GM12878 (cell line): ENCODE measurements around the gene SLC45A2. TPM values are rescaled to one million over a fixed set of nuclear protein-coding genes. Genes with fewer than 3 reads are reported as not detected.

ENCODE experiments used
- ATAC-seq: fragments of 200-7000 bp; cut with Tn5 transposase; 3 replicates; pipeline ENCODE4 v1.9.1; 2020; ENCODE audit warnings: mild to moderate bottlenecking, moderate library complexity
- BruUV-seq: library from RNA; stranded (reverse); fragments of 400-500 nt; replicated peaks from 2 replicates; lab custom pipeline; 2021; lab: Mats Ljungman, UMichigan
- CTCF ChIA-PET: fragments of 300-600 bp; sonication (Branson Sonifier 250); formaldehyde crosslinking; extraction: SDS; loops from one replicate; lab custom pipeline; 2021; ENCODE audit warnings: inconsistent platforms; lab: Yijun Ruan, JAX
- POLR2A ChIA-PET: fragments of 350-600 bp; formaldehyde crosslinking; extraction: SDS; loops from one replicate; lab custom pipeline; 2021; ENCODE audit warnings: inconsistent platforms; lab: Charles Lee
- RAD21 ChIA-PET: fragments of 300-600 bp; sonication (Branson Sonifier 250); formaldehyde crosslinking; loops from one replicate; lab custom pipeline; 2023; ENCODE audit warnings: antibody characterized with exemption; ENCODE audit not compliant: unreplicated experiment; lab: Charles Lee
- SMC1A ChIA-PET: fragments of 300-600 bp; sonication (Branson Sonifier 250); formaldehyde crosslinking; loops from one replicate; lab custom pipeline; 2023; ENCODE audit not compliant: unreplicated experiment, uncharacterized antibody; lab: Charles Lee
- DNase-seq: peaks from one replicate; pipeline ENCODE4 v3.0.0-alpha.2; 2011; ENCODE audit warnings: low read depth, low spot score
- FAIRE-seq: peaks from 3 replicates; lab custom pipeline; 2011; peaks lifted over from hg19 to GRCh38; lab: Jason Lieb, UNC
- H2AFZ ChIP-seq: 2 replicates; pipeline ENCODE4 v1.6.0; 2011; ENCODE audit warnings: low read depth, low read length, control low read depth; ENCODE audit not compliant: control insufficient read depth
- H3K27ac ChIP-seq: 2 replicates; pipeline ENCODE4 v1.5.1; 2011; ENCODE audit warnings: control low read depth; ENCODE audit not compliant: control insufficient read depth, insufficient read depth
- H3K27me3 ChIP-seq, 2 experiments: replicated peaks in 1 of 2; 2 replicates each; pipeline versions ENCODE4 v1.6.0 to v1.6.1; 2011; ENCODE audit warnings: low read length in 1 of 2; ENCODE audit not compliant: control insufficient read depth in 2 of 2, insufficient read depth in 2 of 2
- H3K36me3 ChIP-seq, 2 experiments: 2 replicates each; pipeline ENCODE4 v1.5.1; 2011; ENCODE audit warnings: low read length in 1 of 2; ENCODE audit not compliant: control insufficient read depth in 2 of 2, insufficient read depth in 2 of 2
- H3K4me1 ChIP-seq: 2 replicates; pipeline ENCODE4 v1.6.1; 2011; ENCODE audit warnings: mild to moderate bottlenecking, low read length, moderate library complexity, mixed read lengths; ENCODE audit not compliant: control insufficient read depth, insufficient read depth
- H3K4me2 ChIP-seq: 2 replicates; pipeline ENCODE4 v1.6.0; 2011; ENCODE audit warnings: control low read depth; ENCODE audit not compliant: control insufficient read depth, insufficient read depth
- H3K4me3 ChIP-seq: fragments of 200-600 bp; sonication (generic); 2 replicates; pipeline ENCODE4 v1.5.1; 2016
- H3K79me2 ChIP-seq: 2 replicates; pipeline ENCODE4 v1.6.0; 2011; ENCODE audit warnings: low read length; ENCODE audit not compliant: control insufficient read depth, insufficient read depth
- H3K9ac ChIP-seq: 2 replicates; pipeline ENCODE4 v1.8.0; 2011; ENCODE audit warnings: low read length, control low read depth, mixed read lengths; ENCODE audit not compliant: control insufficient read depth, insufficient read depth
- H3K9me3 ChIP-seq: replicated peaks from 3 replicates; pipeline ENCODE4 v1.5.1; 2011; ENCODE audit warnings: mild to moderate bottlenecking, low read length; ENCODE audit not compliant: control insufficient read depth, insufficient read depth
- H4K20me1 ChIP-seq: 2 replicates; pipeline ENCODE4 v1.6.0; 2011; ENCODE audit not compliant: control insufficient read depth, insufficient read depth
- NFYA ChIP-seq: IDR thresholded peaks from 2 replicates; pipeline ENCODE4 v1.6.1; 2011; ENCODE audit warnings: low read depth, mild to moderate bottlenecking, low read length, improper control_type of control experiment, borderline replicate concordance
- NR2C2 ChIP-seq: IDR thresholded peaks from 2 replicates; pipeline ENCODE4 v1.6.1; 2011; ENCODE audit warnings: borderline replicate concordance, low read depth; ENCODE audit not compliant: control insufficient read depth, insufficient read length
- POU2F2 ChIP-seq: IDR thresholded peaks from 3 replicates; pipeline ENCODE4 v1.6.1; 2011; ENCODE audit warnings: low read depth, mild to moderate bottlenecking, low read length, borderline replicate concordance
- RAD21 ChIP-seq: IDR thresholded peaks from 2 replicates; pipeline ENCODE4 v1.6.1; 2011; ENCODE audit warnings: mild to moderate bottlenecking, low read depth, low read length, moderate library complexity; ENCODE audit not compliant: insufficient read depth
- YY1 ChIP-seq: IDR thresholded peaks from 2 replicates; pipeline ENCODE4 v1.6.1; 2011; ENCODE audit warnings: low read depth, mild to moderate bottlenecking, low read length
- WGBS: methylation state at CpG from one replicate; pipeline ENCODE4 v1.1.6; 2016; ENCODE audit warnings: low lambda C conversion rate; ENCODE audit not compliant: insufficient replicate concordance, insufficient coverage; ENCODE audit errors: missing lambda C conversion rate; 5-methylcytosine and 5-hydroxymethylcytosine counted together
- in situ Hi-C: fragments of 300-500 bp; cut with MboI; formaldehyde crosslinking; loops from 9 replicates; pipeline ENCODE4 v1.14.3; 2018; ENCODE audit warnings: mixed read lengths
- intact Hi-C: fragments of 100-400 bp; cut with micrococcal nuclease; formaldehyde crosslinking; loops from one replicate; pipeline ENCODE4 v1.14.2; 2022; ENCODE audit not compliant: unreplicated experiment
- polyA plus RNA-seq, 11 experiments: library from polyadenylated mRNA; depleted of rRNA in 4 of 11; unstranded in 6 of 11; stranded (reverse) in 5 of 11; fragments of >200 nt; fragmentation: Nextera tagmentation in 4 of 11; fragmentation: Illumina TruSeq in 1 of 11; extraction: Ambion mirVana in 4 of 11; extraction: Trizol in 1 of 11; gene quantifications; 1 replicate in 1 of 11; 2 replicates in 10 of 11; pipeline versions ENCODE4 v1.2.1 to v1.2.3, GENCODE V29; 2011 to 2016; ENCODE audit warnings: inconsistent platforms in 2 of 11, missing spikeins in 2 of 11, low read depth in 1 of 11
- total RNA-seq, 4 experiments: library from RNA; depleted of rRNA in 3 of 4; stranded (reverse); fragments of >200 nt in 3 of 4; fragmentation: Illumina TruSeq in 1 of 4; extraction: Trizol in 1 of 4; gene quantifications; 2 replicates each; pipeline versions ENCODE4 v1.2.1 to v1.2.3, GENCODE V29; 2013 to 2021
- TF ChIP-seq, protein P1 (sequence below): fragments of 450-650 bp; IDR thresholded peaks from 2 replicates; pipeline ENCODE4 v1.6.1; 2017; ENCODE audit warnings: mild to moderate bottlenecking, moderate library complexity
- TF ChIP-seq, protein P2 (sequence below): fragments of 450-650 bp; formaldehyde crosslinking; IDR thresholded peaks from 2 replicates; pipeline ENCODE4 v1.5.0; 2022; ENCODE audit warnings: mild to moderate bottlenecking, missing genetic modification characterization
- TF ChIP-seq, protein P3 (sequence below): fragments of 150-350 bp; IDR thresholded peaks from 2 replicates; pipeline ENCODE4 v1.6.1; 2016; ENCODE audit warnings: low read depth, low read length
- TF ChIP-seq, protein P4 (sequence below): fragments of 450-650 bp; IDR thresholded peaks from 2 replicates; pipeline ENCODE4 v1.6.1; 2016; ENCODE audit warnings: mild to moderate bottlenecking

SLC45A2 gene
- total and polyA plus RNA-seq, 10 of the 15 experiments (the other 5 are each of a cell fraction or from before 2014, with no cell fraction given), result 0.06 to 0.07 TPM; not detected in 8

DNA sequence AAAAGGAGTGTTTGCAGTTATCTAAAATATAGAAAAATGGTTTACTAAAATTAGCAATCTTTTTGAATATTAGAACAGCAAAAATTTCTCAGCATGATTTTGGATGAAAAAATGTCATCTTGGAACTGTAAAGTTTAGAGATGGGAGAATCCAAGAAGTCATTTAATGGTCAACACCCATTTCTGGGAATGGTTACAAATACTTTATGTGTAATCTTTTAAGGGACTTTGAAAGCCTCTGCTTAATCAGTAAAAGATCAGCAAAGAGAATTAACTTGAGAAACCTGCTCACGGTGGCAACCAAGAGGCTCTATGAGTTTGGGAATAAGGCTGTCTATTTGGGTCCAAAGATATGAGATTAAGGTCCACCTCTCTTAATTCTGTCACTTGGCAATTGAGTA is 45.6 kb upstream of the SLC45A2 start (continued):
- TF ChIP-seq, protein P1, sequence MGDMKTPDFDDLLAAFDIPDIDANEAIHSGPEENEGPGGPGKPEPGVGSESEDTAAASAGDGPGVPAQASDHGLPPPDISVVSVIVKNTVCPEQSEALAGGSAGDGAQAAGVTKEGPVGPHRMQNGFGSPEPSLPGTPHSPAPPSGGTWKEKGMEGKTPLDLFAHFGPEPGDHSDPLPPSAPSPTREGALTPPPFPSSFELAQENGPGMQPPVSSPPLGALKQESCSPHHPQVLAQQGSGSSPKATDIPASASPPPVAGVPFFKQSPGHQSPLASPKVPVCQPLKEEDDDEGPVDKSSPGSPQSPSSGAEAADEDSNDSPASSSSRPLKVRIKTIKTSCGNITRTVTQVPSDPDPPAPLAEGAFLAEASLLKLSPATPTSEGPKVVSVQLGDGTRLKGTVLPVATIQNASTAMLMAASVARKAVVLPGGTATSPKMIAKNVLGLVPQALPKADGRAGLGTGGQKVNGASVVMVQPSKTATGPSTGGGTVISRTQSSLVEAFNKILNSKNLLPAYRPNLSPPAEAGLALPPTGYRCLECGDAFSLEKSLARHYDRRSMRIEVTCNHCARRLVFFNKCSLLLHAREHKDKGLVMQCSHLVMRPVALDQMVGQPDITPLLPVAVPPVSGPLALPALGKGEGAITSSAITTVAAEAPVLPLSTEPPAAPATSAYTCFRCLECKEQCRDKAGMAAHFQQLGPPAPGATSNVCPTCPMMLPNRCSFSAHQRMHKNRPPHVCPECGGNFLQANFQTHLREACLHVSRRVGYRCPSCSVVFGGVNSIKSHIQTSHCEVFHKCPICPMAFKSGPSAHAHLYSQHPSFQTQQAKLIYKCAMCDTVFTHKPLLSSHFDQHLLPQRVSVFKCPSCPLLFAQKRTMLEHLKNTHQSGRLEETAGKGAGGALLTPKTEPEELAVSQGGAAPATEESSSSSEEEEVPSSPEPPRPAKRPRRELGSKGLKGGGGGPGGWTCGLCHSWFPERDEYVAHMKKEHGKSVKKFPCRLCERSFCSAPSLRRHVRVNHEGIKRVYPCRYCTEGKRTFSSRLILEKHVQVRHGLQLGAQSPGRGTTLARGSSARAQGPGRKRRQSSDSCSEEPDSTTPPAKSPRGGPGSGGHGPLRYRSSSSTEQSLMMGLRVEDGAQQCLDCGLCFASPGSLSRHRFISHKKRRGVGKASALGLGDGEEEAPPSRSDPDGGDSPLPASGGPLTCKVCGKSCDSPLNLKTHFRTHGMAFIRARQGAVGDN, result no peak
- no peak for TF ChIP-seq NFYA
- TF ChIP-seq RAD21, result no peak

DNA sequence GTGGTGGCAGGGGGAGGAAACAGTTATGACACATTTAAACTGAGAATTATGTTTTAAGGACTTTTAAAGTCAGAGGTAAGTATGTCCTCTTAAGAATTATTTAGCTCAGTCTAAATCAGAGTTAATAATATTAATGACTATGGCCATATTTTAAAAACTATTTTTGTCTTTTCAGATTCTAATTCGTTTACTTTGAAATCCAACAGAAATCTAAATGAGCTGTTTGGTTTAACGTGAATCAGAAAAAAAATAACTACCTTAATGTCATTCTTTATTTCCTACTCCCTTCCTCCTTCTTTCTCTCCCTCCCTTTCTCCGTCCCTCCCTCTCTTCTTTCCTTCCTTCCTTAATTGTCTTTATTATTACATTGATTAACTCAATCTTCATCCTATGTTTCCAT is 43.9 kb upstream of the SLC45A2 start:
- no peak overlapping the region for H3K27ac ChIP-seq
- ChIA-PET SMC1A (no interaction called here), POLR2A (no interaction called here), CTCF (interaction anchor here (1.3 to 1.4 kb wide), 2 partner anchors 9 to 16 kb away, joined by 4 read pairs; no protein-coding TSS in a partner anchor), RAD21 (no interaction called here)
- H3K27me3 ChIP-seq, result no peaks in the 10 kb centered on the region
- no peaks in the 10 kb centered on the region for H3K9me3 ChIP-seq
- no peaks in the 10 kb centered on the region for H3K79me2 ChIP-seq
- WGBS, result 76% methylated on average over 3 of the region's 3 CpGs
- intact Hi-C loops, result no loop called here
- ATAC-seq, result no peak
- H3K4me2 ChIP-seq, result no peak overlapping the region
- H3K4me3 ChIP-seq, result no peak overlapping the region
- in situ Hi-C loops, result no loop called here
- H3K4me1 ChIP-seq, result peaks cover 3% of the 10 kb centered on the region; the same call in 1 of the 2 replicates
- no peak overlapping the region for H3K9ac ChIP-seq
- H2AFZ ChIP-seq, result no peak overlapping the region
- H3K36me3 ChIP-seq, result no peaks in the 10 kb centered on the region
- FAIRE-seq, result no peak
- BruUV-seq, result no TSS peak
- no peaks in the 10 kb centered on the region for H4K20me1 ChIP-seq
- no peak for DNase-seq
- TF ChIP-seq POU2F2 (no peak), NR2C2 (no peak), YY1 (no peak)
- TF ChIP-seq, protein P2, sequence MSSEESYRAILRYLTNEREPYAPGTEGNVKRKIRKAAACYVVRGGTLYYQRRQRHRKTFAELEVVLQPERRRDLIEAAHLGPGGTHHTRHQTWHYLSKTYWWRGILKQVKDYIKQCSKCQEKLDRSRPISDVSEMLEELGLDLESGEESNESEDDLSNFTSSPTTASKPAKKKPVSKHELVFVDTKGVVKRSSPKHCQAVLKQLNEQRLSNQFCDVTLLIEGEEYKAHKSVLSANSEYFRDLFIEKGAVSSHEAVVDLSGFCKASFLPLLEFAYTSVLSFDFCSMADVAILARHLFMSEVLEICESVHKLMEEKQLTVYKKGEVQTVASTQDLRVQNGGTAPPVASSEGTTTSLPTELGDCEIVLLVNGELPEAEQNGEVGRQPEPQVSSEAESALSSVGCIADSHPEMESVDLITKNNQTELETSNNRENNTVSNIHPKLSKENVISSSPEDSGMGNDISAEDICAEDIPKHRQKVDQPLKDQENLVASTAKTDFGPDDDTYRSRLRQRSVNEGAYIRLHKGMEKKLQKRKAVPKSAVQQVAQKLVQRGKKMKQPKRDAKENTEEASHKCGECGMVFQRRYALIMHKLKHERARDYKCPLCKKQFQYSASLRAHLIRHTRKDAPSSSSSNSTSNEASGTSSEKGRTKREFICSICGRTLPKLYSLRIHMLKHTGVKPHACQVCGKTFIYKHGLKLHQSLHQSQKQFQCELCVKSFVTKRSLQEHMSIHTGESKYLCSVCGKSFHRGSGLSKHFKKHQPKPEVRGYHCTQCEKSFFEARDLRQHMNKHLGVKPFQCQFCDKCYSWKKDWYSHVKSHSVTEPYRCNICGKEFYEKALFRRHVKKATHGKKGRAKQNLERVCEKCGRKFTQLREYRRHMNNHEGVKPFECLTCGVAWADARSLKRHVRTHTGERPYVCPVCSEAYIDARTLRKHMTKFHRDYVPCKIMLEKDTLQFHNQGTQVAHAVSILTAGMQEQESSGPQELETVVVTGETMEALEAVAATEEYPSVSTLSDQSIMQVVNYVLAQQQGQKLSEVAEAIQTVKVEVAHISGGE (CRISPR knock-in tag), result no peak
- TF ChIP-seq, protein P3, sequence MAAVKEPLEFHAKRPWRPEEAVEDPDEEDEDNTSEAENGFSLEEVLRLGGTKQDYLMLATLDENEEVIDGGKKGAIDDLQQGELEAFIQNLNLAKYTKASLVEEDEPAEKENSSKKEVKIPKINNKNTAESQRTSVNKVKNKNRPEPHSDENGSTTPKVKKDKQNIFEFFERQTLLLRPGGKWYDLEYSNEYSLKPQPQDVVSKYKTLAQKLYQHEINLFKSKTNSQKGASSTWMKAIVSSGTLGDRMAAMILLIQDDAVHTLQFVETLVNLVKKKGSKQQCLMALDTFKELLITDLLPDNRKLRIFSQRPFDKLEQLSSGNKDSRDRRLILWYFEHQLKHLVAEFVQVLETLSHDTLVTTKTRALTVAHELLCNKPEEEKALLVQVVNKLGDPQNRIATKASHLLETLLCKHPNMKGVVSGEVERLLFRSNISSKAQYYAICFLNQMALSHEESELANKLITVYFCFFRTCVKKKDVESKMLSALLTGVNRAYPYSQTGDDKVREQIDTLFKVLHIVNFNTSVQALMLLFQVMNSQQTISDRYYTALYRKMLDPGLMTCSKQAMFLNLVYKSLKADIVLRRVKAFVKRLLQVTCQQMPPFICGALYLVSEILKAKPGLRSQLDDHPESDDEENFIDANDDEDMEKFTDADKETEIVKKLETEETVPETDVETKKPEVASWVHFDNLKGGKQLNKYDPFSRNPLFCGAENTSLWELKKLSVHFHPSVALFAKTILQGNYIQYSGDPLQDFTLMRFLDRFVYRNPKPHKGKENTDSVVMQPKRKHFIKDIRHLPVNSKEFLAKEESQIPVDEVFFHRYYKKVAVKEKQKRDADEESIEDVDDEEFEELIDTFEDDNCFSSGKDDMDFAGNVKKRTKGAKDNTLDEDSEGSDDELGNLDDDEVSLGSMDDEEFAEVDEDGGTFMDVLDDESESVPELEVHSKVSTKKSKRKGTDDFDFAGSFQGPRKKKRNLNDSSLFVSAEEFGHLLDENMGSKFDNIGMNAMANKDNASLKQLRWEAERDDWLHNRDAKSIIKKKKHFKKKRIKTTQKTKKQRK, result no peak
- TF ChIP-seq, protein P4, sequence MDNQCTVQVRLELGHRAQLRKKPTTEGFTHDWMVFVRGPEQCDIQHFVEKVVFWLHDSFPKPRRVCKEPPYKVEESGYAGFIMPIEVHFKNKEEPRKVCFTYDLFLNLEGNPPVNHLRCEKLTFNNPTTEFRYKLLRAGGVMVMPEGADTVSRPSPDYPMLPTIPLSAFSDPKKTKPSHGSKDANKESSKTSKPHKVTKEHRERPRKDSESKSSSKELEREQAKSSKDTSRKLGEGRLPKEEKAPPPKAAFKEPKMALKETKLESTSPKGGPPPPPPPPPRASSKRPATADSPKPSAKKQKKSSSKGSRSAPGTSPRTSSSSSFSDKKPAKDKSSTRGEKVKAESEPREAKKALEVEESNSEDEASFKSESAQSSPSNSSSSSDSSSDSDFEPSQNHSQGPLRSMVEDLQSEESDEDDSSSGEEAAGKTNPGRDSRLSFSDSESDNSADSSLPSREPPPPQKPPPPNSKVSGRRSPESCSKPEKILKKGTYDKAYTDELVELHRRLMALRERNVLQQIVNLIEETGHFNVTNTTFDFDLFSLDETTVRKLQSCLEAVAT, result no peak
